ENCODE results near the gene DLG1.

Gene DLG1

GRCh38 chr3:197317250-197317963 is 19.0 kb upstream of the DLG1 start:
- DNase-seq = no peak

GRCh38 chr3:197312431-197312830 is 14.0 kb upstream of the DLG1 start:
- DNase-seq = no peak

- DNase-seq = no peak
Observed at GRCh38 chr3:197311591-197311990, 13.2 kb upstream of the DLG1 start.

GRCh38 chr3:197309528-197310361 is 11.3 kb upstream of the DLG1 start:
- DNase-seq = no peak

- no peak for DNase-seq
Observed at GRCh38 chr3:197308591-197308990, 10.2 kb upstream of the DLG1 start.

- DNase-seq = no peak
Observed at GRCh38 chr3:197306374-197307086, 8.1 kb upstream of the DLG1 start.

- no peak for DNase-seq
Observed at GRCh38 chr3:197305854-197306253, 7.4 kb upstream of the DLG1 start.

- DNase-seq = no peak
Observed at GRCh38 chr3:197303452-197303851, 5.0 kb upstream of the DLG1 start.

GRCh38 chr3:197302696-197303341 is 4.4 kb upstream of the DLG1 start:
- no peak for DNase-seq

- no peak for DNase-seq
Observed at GRCh38 chr3:197302033-197302432, 3.6 kb upstream of the DLG1 start.

- no peak for DNase-seq
Observed at GRCh38 chr3:197300361-197300760, 1.9 kb upstream of the DLG1 start.

- peak; percentile 47 to 51 for DNase-seq
Observed at GRCh38 chr3:197298945-197299854, 788 bp upstream of the DLG1 start.

GRCh38 chr3:197297476-197298340 is 704 bp downstream of the DLG1 start:
- peak; percentile 96 to 97 for DNase-seq

GRCh38 chr3:197297002-197297401 is 1.4 kb downstream of the DLG1 start:
- DNase-seq = peak in 1 of 2 experiments; percentile 37

- DNase-seq = no peak
Observed at GRCh38 chr3:197296545-197296944, 1.9 kb downstream of the DLG1 start.

GRCh38 chr3:197295871-197296270 is 2.5 kb downstream of the DLG1 start:
- no peak for DNase-seq

- no peak for DNase-seq
Observed at GRCh38 chr3:197293605-197294237, 4.7 kb downstream of the DLG1 start.

GRCh38 chr3:197292648-197293047 is 5.8 kb downstream of the DLG1 start:
- DNase-seq = no peak

- DNase-seq = no peak
Observed at GRCh38 chr3:197292083-197292646, 6.2 kb downstream of the DLG1 start.

- DNase-seq = no peak
Observed at GRCh38 chr3:197289726-197290125, 8.7 kb downstream of the DLG1 start.

Measured in NCI-H2081 (cell line).